Measurements from ENCODE around the gene FBXO31. TPM values are rescaled to one million over a fixed set of nuclear protein-coding genes. Genes with fewer than 3 reads are reported as not detected.

FBXO31 gene
- total and polyA plus RNA-seq, 9 of the 15 experiments (the other 6 are each of a cell fraction or from before 2014, with no cell fraction given), result 0.18 to 33.3 (median 10.9) TPM

GRCh38 chr16:87409153-87409552 is 25.6 kb upstream of the FBXO31 start:
- Histone ChIP-seq H4K20me1 (replicated peaks; ENCODE audit: control insufficient read depth, insufficient read depth, low read length) (peaks cover 7% of the 10 kb centered on the region), H3K36me3 (ENCODE audit: control insufficient read depth, insufficient read depth, low read length) (peaks cover 58% of the 10 kb centered on the region; the same call in 2 of the 3 replicates), H3K9ac (ENCODE audit: insufficient read depth in 1 of 2, low read depth in 2 of 2, low read length in 2 of 2) (no peak overlapping the region), H3K79me2 (ENCODE audit: control insufficient read depth, insufficient read depth, low read length) (no peaks in the 10 kb centered on the region), H2AFZ (ENCODE audit: low read depth, low read length) (no peak overlapping the region), H3K27ac (ENCODE audit: extremely low read depth, low read depth, low read length) (no peak overlapping the region), H3K9me3 (replicated peaks; ENCODE audit: control insufficient read depth, insufficient read depth, low read depth, low read length) (no peaks in the 10 kb centered on the region), H3K9me1 (ENCODE audit: control insufficient read depth, insufficient read depth, low read length) (no peaks in the 10 kb centered on the region), H3K4me2 (ENCODE audit: insufficient read depth, low read length) (no peak overlapping the region), H3K4me1 (replicated peaks in 1 of 2; ENCODE audit: control insufficient read depth in 2 of 2, insufficient read depth in 2 of 2, low read length in 2 of 2) (peaks cover 0 to 5% of the 10 kb centered on the region in 2 experiments; a peak in 1 of 5 replicates), H3K27me3 (ENCODE audit: control insufficient read depth in 2 of 2, insufficient read depth in 2 of 2, low read length in 2 of 2) (no peaks in the 10 kb centered on the region), H3K4me3 (no peak overlapping the region)
- BruUV-seq (replicated peaks), result no TSS peak
- ChIA-PET POLR2A (no interaction called here), CTCF (ENCODE audit: low intra/inter-chr PET ratio) (no interaction called here)
- 52% methylated on average over 13 of the region's 13 CpGs for WGBS (ENCODE audit: insufficient coverage, low coverage, missing lambda C conversion rate)
- ATAC-seq, result no peak
- no peak for DNase-seq (ENCODE audit: extremely low read depth in 1 of 4, low spot score in 3 of 4)
- TF ChIP-seq TBP (optimal IDR thresholded peaks at IDR 0.05; ENCODE audit: low read depth, low read length) (no peak), ELF1 (tag; IDR thresholded peaks at IDR 0.05) (no peak), BCL6 (CRISPR knock-in tag; IDR thresholded peaks at IDR 0.05) (no peak), ZFPM2 (CRISPR knock-in tag; IDR thresholded peaks at IDR 0.05) (no peak), ZNF3 (CRISPR knock-in tag; IDR thresholded peaks at IDR 0.05) (no peak), MAFG (tag; conservative IDR thresholded peaks at IDR 0.05) (no peak), CGGBP1 (CRISPR knock-in tag; IDR thresholded peaks at IDR 0.05) (no peak), SAFB2 (IDR thresholded peaks at IDR 0.05; ENCODE audit: borderline replicate concordance, low read depth, low read length, severe bottlenecking) (no peak), TGIF2 (CRISPR knock-in tag; IDR thresholded peaks at IDR 0.05) (no peak), ZNF75A (CRISPR knock-in tag; IDR thresholded peaks at IDR 0.05) (no peak)
- TF ChIP-seq, protein P1, sequence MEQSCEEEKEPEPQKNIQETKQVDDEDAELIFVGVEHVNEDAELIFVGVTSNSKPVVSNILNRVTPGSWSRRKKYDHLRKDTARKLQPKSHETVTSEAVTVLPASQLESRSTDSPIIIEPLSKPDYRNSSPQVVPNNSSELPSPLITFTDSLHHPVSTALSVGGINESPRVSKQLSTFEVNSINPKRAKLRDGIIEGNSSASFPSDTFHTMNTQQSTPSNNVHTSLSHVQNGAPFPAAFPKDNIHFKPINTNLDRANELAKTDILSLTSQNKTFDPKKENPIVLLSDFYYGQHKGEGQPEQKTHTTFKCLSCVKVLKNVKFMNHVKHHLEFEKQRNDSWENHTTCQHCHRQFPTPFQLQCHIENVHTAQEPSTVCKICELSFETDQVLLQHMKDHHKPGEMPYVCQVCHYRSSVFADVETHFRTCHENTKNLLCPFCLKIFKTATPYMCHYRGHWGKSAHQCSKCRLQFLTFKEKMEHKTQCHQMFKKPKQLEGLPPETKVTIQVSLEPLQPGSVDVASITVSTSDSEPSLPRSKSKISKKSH (CRISPR knock-in tag; IDR thresholded peaks at IDR 0.05), result no peak
- TF ChIP-seq, protein P2, sequence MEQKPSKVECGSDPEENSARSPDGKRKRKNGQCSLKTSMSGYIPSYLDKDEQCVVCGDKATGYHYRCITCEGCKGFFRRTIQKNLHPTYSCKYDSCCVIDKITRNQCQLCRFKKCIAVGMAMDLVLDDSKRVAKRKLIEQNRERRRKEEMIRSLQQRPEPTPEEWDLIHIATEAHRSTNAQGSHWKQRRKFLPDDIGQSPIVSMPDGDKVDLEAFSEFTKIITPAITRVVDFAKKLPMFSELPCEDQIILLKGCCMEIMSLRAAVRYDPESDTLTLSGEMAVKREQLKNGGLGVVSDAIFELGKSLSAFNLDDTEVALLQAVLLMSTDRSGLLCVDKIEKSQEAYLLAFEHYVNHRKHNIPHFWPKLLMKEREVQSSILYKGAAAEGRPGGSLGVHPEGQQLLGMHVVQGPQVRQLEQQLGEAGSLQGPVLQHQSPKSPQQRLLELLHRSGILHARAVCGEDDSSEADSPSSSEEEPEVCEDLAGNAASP (IDR thresholded peaks at IDR 0.05), result no peak
- TF ChIP-seq, protein P3, sequence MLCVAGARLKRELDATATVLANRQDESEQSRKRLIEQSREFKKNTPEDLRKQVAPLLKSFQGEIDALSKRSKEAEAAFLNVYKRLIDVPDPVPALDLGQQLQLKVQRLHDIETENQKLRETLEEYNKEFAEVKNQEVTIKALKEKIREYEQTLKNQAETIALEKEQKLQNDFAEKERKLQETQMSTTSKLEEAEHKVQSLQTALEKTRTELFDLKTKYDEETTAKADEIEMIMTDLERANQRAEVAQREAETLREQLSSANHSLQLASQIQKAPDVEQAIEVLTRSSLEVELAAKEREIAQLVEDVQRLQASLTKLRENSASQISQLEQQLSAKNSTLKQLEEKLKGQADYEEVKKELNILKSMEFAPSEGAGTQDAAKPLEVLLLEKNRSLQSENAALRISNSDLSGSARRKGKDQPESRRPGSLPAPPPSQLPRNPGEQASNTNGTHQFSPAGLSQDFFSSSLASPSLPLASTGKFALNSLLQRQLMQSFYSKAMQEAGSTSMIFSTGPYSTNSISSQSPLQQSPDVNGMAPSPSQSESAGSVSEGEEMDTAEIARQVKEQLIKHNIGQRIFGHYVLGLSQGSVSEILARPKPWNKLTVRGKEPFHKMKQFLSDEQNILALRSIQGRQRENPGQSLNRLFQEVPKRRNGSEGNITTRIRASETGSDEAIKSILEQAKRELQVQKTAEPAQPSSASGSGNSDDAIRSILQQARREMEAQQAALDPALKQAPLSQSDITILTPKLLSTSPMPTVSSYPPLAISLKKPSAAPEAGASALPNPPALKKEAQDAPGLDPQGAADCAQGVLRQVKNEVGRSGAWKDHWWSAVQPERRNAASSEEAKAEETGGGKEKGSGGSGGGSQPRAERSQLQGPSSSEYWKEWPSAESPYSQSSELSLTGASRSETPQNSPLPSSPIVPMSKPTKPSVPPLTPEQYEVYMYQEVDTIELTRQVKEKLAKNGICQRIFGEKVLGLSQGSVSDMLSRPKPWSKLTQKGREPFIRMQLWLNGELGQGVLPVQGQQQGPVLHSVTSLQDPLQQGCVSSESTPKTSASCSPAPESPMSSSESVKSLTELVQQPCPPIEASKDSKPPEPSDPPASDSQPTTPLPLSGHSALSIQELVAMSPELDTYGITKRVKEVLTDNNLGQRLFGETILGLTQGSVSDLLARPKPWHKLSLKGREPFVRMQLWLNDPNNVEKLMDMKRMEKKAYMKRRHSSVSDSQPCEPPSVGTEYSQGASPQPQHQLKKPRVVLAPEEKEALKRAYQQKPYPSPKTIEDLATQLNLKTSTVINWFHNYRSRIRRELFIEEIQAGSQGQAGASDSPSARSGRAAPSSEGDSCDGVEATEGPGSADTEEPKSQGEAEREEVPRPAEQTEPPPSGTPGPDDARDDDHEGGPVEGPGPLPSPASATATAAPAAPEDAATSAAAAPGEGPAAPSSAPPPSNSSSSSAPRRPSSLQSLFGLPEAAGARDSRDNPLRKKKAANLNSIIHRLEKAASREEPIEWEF (CRISPR knock-in tag; IDR thresholded peaks at IDR 0.05), result no peak
- TF ChIP-seq, protein P4, sequence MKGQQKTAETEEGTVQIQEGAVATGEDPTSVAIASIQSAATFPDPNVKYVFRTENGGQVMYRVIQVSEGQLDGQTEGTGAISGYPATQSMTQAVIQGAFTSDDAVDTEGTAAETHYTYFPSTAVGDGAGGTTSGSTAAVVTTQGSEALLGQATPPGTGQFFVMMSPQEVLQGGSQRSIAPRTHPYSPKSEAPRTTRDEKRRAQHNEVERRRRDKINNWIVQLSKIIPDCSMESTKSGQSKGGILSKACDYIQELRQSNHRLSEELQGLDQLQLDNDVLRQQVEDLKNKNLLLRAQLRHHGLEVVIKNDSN (CRISPR knock-in tag; IDR thresholded peaks at IDR 0.05), result no peak
- in situ Hi-C loops (cut with MboI), result no loop called here
- intact Hi-C loops (cut with micrococcal nuclease), result no loop called here
- no peak for FAIRE-seq

Measured in K562 (cell line).